ENCODE data around the gene WEE2.

WEE2 gene

DNA sequence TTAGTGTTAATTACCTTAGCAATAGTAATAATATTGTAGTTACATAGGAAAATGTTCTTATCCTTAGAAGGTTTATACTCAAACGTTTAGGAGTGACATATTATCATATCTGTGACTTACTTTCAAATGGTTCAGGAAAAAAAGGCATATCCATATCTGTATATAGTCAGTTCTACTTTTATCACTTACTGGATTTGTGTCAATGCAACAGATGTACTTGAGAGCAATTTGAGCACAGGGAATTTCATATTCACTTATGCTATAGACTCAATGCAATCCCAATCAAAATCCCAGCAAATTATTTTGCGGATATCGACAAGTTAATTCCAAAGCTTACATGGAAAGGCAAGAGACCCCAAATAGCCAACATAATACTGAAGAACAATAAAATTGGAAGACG is 16.2 kb upstream of the WEE2 start:
- no peak for DNase-seq

- DNase-seq = no peak
These were observed 15.1 kb upstream of the WEE2 start for GRCh38 chr7:141693082-141693481.

DNA sequence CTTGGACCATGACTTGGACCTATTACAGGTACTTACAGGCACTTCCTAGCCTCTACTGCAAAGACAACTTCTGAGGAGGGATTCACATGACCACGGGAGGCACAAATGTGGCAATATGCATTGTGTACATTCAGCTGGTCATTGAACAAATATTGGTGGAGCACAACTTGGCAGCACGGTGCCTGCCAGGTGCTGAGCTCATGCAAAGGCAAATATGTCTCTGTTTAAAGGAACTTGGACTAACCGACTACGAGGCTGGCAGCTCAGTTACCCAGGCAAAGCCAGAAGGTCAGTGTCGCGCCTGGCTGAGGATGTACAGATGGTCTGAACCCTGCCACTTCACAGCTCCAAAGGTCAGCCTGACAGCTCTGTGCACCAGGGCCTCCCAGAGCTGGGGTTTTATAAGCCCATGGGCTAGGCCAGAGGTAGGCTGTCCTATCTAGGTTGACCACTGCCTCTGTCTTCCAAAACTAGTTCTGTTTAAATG is 12.3 kb upstream of the WEE2 start:
- no peak for DNase-seq

GRCh38 chr7:141696348-141696747 is 11.8 kb upstream of the WEE2 start:
- DNase-seq = no peak

DNA sequence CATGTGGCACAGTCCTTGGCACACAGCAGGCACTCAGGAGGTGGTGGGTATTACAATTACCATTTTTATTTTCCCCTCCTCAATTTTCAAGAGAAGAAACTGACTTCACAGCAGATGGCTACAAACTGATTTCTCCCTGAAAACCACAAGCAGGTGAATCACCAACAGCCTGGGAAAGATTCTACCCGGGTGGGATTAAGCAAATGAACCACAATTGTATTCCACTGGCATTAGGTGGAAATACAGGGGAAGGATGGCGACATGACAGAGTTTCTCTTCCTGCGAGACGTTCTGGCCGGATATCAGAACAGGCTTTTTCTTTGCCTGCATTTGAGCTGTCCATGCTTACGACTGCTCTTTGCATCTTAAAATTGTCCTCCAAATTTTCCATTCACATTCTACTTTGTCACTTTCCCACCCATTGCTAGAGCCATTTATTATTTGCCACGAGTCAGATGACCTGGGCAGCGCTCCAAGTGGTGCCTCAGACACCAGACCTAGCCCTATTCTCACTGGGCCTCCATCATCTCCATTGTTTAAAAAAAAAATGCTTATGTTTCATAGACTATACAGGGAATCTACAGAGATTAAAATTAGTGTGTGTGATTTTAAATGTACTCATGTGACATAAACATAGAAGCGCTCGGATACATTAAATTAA is 10.8 kb upstream of the WEE2 start:
- DNase-seq = no peak

- no peak for DNase-seq
These were observed 9.7 kb upstream of the WEE2 start for GRCh38 chr7:141698247-141699015.

GRCh38 chr7:141699860-141700259 is 8.3 kb upstream of the WEE2 start:
- no peak for DNase-seq

DNA sequence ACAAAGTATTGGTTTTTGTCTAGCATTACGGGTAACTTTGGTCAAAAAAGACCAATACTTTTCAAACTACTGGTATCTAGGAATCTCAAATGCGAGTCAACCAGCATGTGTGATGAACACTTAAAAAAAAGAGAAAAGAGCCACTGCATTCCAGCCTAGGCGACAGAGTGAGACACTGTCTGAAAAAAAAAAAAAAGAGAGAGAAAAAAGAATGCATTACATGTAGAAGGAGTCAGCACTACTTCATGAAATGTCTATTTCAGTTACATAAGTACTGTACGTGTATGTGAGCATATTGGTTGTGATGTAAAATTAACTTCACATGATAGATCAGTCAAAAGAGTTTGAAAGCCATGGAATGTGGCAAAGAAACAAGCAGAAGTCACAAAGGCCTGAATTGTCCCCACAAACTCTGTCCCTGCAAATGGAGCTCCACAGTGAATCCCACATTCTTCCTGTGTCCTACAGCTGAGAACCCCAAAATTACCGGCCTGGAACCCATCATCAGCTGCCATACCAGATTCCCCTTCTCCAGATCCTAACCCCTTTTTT is 7.8 kb upstream of the WEE2 start:
- no peak for DNase-seq

DNA sequence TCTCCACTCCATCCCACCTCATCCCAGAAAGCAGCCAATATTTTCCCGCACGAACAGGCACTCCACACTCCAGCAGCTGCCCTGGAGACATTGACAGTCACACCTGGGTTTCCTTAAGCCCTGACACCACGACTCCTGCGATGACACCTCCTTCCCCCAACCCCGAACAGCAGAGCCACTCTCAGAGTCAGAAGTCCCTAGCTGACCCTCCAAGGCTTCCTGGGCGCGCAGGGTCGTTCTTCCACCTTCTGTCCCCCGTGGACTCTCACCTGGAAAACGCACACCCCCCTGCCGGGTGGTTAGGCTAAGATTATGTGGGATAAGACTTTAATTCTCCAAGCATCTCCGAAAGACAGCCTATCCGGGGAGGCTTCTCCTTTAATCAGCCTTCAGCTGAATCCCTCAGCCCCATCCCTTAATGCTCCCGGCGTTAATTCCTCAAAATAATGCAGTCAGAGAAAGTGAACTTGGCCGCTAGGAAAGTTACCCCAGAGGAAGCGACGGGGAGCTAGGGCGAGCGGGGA is 7.2 kb upstream of the WEE2 start:
- DNase-seq = no peak

DNA sequence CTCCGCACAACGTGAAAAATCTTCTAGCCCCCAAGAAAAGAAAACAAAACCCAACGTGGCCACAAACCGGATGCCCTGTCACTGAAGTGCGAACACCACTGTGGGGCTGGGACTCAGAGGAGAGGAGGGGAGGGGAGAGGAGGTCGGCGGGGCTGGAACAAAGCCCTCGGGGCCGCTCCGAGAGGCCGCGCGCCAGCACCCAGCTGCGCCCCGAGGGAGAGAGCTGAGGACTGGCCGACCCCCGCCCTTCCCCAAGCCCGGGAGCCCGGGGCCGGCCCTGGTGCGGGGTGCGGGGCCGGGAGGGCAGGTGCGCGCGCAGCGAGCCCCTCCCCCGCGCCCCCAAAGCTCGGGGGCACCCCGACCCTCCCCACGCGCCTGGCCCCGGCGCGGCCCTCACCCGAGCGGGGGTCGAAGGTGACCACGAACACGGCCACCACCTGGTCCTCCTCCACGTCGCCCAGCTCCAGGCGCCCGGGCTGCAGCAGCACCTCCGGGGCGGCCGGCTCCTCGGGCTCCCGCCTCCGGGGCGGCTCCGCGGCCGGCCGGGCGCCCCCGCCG is 6.6 kb upstream of the WEE2 start:
- peak; percentile 51 for DNase-seq

- peak; percentile 55 for DNase-seq
These were observed 6.0 kb upstream of the WEE2 start, which contains the start of gene DENND11 for GRCh38 chr7:141702047-141702567. TSS of gene DENND11 (minus strand) at chr7:141702166. CDS start at chr7:141702153, 13 bp downstream.

DNA sequence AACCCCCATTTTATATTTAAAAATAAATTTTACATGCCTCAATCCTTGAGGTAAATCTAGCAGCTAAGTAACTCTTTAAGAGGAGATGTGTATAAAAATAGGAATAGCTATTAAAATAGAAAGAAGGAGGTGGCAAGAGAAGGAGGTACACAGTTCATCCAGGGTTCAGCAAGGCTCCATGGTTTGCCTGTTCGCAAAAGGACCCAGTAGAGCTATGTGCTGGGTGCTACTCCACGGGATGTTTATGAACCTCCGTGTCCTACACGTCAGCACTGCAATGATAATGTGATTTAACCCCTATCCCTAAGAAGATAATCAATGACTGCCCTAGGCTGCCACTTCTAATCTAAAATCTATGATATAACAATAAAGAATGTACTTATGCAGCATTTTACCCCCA is 5.3 kb upstream of the WEE2 start:
- DNase-seq = no peak

GRCh38 chr7:141704112-141704511 is 4.0 kb upstream of the WEE2 start:
- no peak for DNase-seq

DNA sequence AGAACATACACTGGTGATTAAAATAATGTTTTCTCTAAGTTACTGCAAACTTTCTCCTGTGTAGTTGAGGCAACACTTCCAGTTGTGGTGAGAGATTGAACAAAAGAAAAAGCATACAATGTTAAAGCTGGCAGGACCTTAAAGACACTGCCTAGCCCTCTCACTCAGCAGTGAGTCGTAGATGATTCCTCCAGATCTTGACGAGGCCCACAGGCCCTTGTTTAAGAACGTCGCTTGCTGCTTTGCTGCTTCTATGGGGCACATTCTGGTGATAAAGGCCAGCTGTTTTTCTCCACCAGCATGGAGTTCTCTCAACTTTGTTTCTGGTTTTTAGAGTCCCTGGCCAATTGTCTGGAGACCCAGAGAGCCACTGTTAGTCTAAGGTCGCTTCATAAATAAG is 3.4 kb upstream of the WEE2 start:
- no peak for DNase-seq

DNA sequence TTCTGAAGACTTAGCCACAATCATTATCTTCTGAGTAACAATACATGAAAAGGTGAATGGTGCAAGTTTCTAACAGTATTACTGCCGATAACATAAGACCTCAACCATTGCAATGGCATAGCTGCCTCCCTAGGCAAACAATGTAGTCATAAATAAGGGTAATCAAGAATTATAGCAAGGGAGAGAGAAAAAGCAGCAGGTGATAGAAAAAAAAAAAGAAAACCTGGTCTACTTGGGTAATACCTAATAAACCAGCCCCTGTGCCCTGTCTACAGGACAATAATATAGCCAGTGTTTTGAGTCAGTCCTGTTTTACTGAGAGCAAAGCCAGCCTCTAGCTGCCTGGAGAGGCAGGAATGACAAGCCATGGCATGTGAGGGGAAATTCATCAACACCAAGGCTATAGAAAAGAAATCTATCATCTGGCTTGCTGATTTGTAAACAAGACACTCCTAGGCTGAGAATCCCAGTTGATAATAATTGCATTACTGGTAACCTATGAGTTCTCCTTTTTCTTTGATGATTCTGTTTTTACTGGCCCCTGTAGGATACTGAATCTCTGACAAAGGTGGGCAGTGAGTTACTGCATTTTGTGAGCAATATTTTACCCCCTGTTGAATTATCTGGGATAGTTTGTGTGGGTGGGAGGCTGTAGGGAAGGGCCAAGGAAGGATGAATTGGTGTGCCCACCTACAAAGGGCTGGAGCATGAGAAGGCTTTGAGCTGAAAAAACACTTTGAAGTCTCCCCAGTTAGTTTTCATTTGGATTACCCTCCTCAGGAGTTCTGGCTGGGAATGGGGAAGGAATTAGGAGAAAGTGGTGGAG is 1.7 kb upstream of the WEE2 start:
- no peak for DNase-seq

- no peak for DNase-seq
These were observed 1.2 kb downstream of the WEE2 start for GRCh38 chr7:141709318-141709717.

GRCh38 chr7:141709749-141710148 is 1.6 kb downstream of the WEE2 start:
- no peak for DNase-seq

DNA sequence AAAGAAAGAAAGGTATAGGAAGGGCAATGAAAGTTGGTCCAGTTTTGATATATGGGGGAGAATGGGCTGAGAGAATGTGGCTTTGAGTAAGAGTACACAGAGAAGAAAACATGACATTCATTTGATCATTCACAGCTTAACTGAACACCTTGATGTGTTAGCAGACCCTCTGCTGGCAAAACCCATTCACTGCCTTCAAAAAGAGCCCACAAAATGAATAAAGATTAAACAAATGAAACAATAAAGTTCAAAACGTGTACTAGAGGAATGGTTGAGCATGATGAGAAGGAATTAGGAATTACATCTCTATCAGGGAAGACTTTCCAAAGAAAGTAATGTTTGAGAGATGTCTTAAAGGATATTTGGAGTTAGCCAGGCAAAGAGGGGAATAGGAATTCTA is 2.1 kb downstream of the WEE2 start:
- no peak for DNase-seq

GRCh38 chr7:141712603-141713255 is 4.6 kb downstream of the WEE2 start:
- no peak for DNase-seq

- DNase-seq = no peak
These were observed 5.7 kb downstream of the WEE2 start for GRCh38 chr7:141713890-141714289.

- no peak for DNase-seq
These were observed 6.4 kb downstream of the WEE2 start for GRCh38 chr7:141714571-141714970.

DNA sequence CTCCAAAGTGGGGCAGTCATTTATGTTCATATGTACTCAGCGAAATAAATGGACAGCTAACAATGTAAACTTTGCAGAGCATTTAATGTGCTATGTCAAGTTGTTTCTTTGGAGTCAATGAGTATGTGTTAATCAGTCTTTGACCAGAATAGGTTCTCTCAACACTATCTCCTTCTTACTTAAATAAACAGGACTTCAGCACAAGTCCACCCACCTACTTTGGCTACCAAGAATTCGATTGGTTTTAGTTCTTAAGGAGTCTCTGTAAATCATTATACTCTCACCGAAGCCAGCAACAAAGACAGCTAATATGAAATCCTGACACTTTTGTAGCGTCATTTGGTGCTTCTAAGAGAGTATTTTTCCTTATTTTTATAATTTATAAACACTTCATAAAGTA is 6.9 kb downstream of the WEE2 start:
- DNase-seq = no peak

All from femur (tissue), 1 donor.